WI38 (cell line): Measurements from ENCODE around the gene FBN1.
A peak's percentile ranks its signal among the peaks of the same experiment; 100 is the strongest.

Experiments used
- H3K4me3 ChIP-seq: 2 replicates; pipeline ENCODE4 v1.5.1; 2011; ENCODE audit warnings: low read depth, mild to moderate bottlenecking, control low read depth, low read length
- CTCF ChIP-seq: IDR thresholded peaks from 2 replicates; pipeline ENCODE4 v1.5.1; 2012; ENCODE audit warnings: low read depth, mild to moderate bottlenecking, control low read depth, low read length

Gene FBN1

GRCh38 chr15:48652510-48653076 is 7.1 kb upstream of the FBN1 start:
- no peak overlapping the region for H3K4me3 ChIP-seq
- no peak for TF ChIP-seq CTCF

- TF ChIP-seq CTCF = no peak
- H3K4me3 ChIP-seq = no peak overlapping the region
Observed at GRCh38 chr15:48650931-48651330, 5.4 kb upstream of the FBN1 start.

- no peak overlapping the region for H3K4me3 ChIP-seq
- TF ChIP-seq CTCF = peak; percentile 25
Observed at GRCh38 chr15:48647962-48648361, 2.5 kb upstream of the FBN1 start.

- peak overlapping the region; percentile 98 for H3K4me3 ChIP-seq
- no peak for TF ChIP-seq CTCF
Observed at GRCh38 chr15:48646331-48646730, 822 bp upstream of the FBN1 start.

GRCh38 chr15:48644827-48645557 is 517 bp downstream of the FBN1 start:
- H3K4me3 ChIP-seq = peak overlapping the region; percentile 98
- TF ChIP-seq CTCF = no peak

GRCh38 chr15:48644467-48644826 is 1.1 kb downstream of the FBN1 start:
- TF ChIP-seq CTCF = no peak
- peak overlapping the region; percentile 98 for H3K4me3 ChIP-seq

- no peak for TF ChIP-seq CTCF
- H3K4me3 ChIP-seq = peak overlapping the region; percentile 98
Observed at GRCh38 chr15:48643776-48644466, 1.6 kb downstream of the FBN1 start.
